Right renal pelvis (tissue), 4 donors: Measurements from ENCODE around the gene FBXO28. TPM values are rescaled to one million over a fixed set of nuclear protein-coding genes. Genes with fewer than 3 reads are reported as not detected.

Source experiments
- polyA plus RNA-seq, 4 donors: library from polyadenylated mRNA; unstranded; fragments of 120-200 nt; gene quantifications; one replicate each; pipeline ENCODE4 v1.2.1, GENCODE V29; 2013; ENCODE audit not compliant: insufficient read length in 4 of 4

FBXO28 gene
- polyA plus RNA-seq, 4 donors, result 31.4 to 37.0 (median 35.6) TPM

Other genes starting within 250 kb of the FBXO28 start
- gene DEGS1, start 69.1 kb downstream of the FBXO28 start, polyA plus RNA-seq, result 10 to 100 TPM; 59.3 to 82.2 (median 69.5) TPM
- gene NVL, start 216.1 kb downstream of the FBXO28 start, polyA plus RNA-seq, result 10 to 100 TPM; 33.6 to 44.7 (median 42.1) TPM
- gene CNIH4, start 242.8 kb downstream of the FBXO28 start, polyA plus RNA-seq, result 10 to 100 TPM; 50.9 to 55.8 (median 53.4) TPM